Fibroblast of lung (primary cell): ENCODE measurements around the gene KCNMA1.

ENCODE experiments used
- CTCF ChIP-seq, 2 donors: IDR thresholded peaks in 1 of 2; conservative IDR thresholded peaks in 1 of 2; 1 replicate in 1 of 2; 2 replicates in 1 of 2; pipeline ENCODE4 v1.5.1; 2011 to 2012; ENCODE audit warnings: low read length in 2 of 2, control low read depth in 1 of 2, inconsistent platforms in 1 of 2, low read depth in 1 of 2, mild to moderate bottlenecking in 1 of 2
- EZH2 ChIP-seq: IDR thresholded peaks from 2 replicates; pipeline ENCODE4 v1.5.1; 2012; ENCODE audit warnings: low read length, control low read depth, mild to moderate bottlenecking; ENCODE audit errors: missing control alignments

GRCh38 chr10:77287647-77288120 lies 349.9 kb downstream of the KCNMA1 start:
- no peak for TF ChIP-seq CTCF (conservative IDR thresholded peaks at IDR 0.05 in 1 of 2, IDR thresholded peaks at IDR 0.05 in 1 of 2; ENCODE audit: low read depth in 1 of 2, low read length in 2 of 2)
- TF ChIP-seq EZH2 = no peak
